Naive thymus-derived CD4-positive, alpha-beta T cell (primary cell): Measurements from ENCODE around the gene COPS7B. TPM values are rescaled to one million over a fixed set of nuclear protein-coding genes. Genes with fewer than 3 reads are reported as not detected.

Source experiments
- ATAC-seq: fragments of 150-1000 bp; cut with Tn5 transposase; 2 replicates; pipeline ENCODE4 v1.10.0; 2021; ENCODE audit warnings: mild to moderate bottlenecking, moderate library complexity
- CTCF ChIA-PET: fragments of 350-600 bp; sonication (Branson Sonifier 250); formaldehyde crosslinking; loops from one replicate; lab custom pipeline; 2021; ENCODE audit warnings: antibody characterized with exemption; lab: Charles Lee
- POLR2A ChIA-PET: fragments of 350-600 bp; sonication (Branson Sonifier 250); formaldehyde crosslinking; loops from one replicate; lab custom pipeline; 2021; ENCODE audit warnings: antibody characterized with exemption, inconsistent platforms; lab: Charles Lee
- DNase-seq, 9 donors: peaks; one replicate each; pipeline versions ENCODE4 v3.0.0 to v3.0.0-alpha.2; 2020 to 2022; ENCODE audit warnings: mixed read lengths in 1 of 9
- H3K27ac ChIP-seq: one replicate; pipeline ENCODE4 v1.7.0; 2013; ENCODE audit warnings: mild to moderate bottlenecking, low read depth, low read length, moderate library complexity
- H3K27me3 ChIP-seq, 2 donors: one replicate each; pipeline ENCODE4 v1.7.0; 2013; ENCODE audit warnings: low read length in 2 of 2, mild to moderate bottlenecking in 2 of 2, moderate library complexity in 2 of 2; ENCODE audit not compliant: control insufficient read depth in 2 of 2, insufficient read depth in 2 of 2
- H3K36me3 ChIP-seq, 3 experiments: 1 replicate in 2 of 3; 2 replicates in 1 of 3; pipeline ENCODE4 v1.7.0; 2013; ENCODE audit warnings: low read length in 3 of 3, mild to moderate bottlenecking in 3 of 3, moderate library complexity in 1 of 3; ENCODE audit not compliant: insufficient read depth in 3 of 3, control insufficient read depth in 2 of 3
- H3K4me1 ChIP-seq, 2 donors: one replicate each; pipeline ENCODE4 v1.7.0; 2013; ENCODE audit warnings: low read length in 2 of 2, mild to moderate bottlenecking in 2 of 2, moderate library complexity in 1 of 2; ENCODE audit not compliant: control insufficient read depth in 2 of 2, insufficient read depth in 2 of 2
- H3K4me3 ChIP-seq: 2 replicates; pipeline ENCODE4 v1.7.0; 2013; ENCODE audit warnings: mild to moderate bottlenecking, low read length
- H3K9me3 ChIP-seq, 3 experiments: 1 replicate in 2 of 3; 2 replicates in 1 of 3; pipeline ENCODE4 v1.7.0; 2013; ENCODE audit warnings: low read length in 3 of 3; ENCODE audit not compliant: control insufficient read depth in 2 of 3
- H3K27ac Mint-ChIP-seq, 9 donors: one replicate each; pipeline ENCODE4 v1.8.0; 2020 to 2022; ENCODE audit warnings: mixed read lengths in 9 of 9, mild to moderate bottlenecking in 8 of 9, moderate library complexity in 5 of 9, inconsistent platforms in 2 of 9
- H3K27me3 Mint-ChIP-seq, 5 donors: one replicate each; pipeline ENCODE4 v1.8.0; 2021 to 2022; ENCODE audit warnings: mixed read lengths in 5 of 5, mild to moderate bottlenecking in 1 of 5
- H3K36me3 Mint-ChIP-seq, 5 donors: one replicate each; pipeline ENCODE4 v1.8.0; 2020 to 2022; ENCODE audit warnings: mixed read lengths in 5 of 5, mild to moderate bottlenecking in 3 of 5, inconsistent platforms in 1 of 5
- H3K4me1 Mint-ChIP-seq, 7 donors: one replicate each; pipeline ENCODE4 v1.8.0; 2020 to 2022; ENCODE audit warnings: mixed read lengths in 7 of 7, mild to moderate bottlenecking in 3 of 7, inconsistent platforms in 1 of 7
- H3K4me3 Mint-ChIP-seq, 10 donors: one replicate each; pipeline ENCODE4 v1.8.0; 2020 to 2022; ENCODE audit warnings: mild to moderate bottlenecking in 10 of 10, mixed read lengths in 10 of 10, moderate library complexity in 6 of 10, inconsistent platforms in 2 of 10
- H3K9me3 Mint-ChIP-seq, 11 donors: one replicate each; pipeline ENCODE4 v1.8.0; 2020 to 2022; ENCODE audit warnings: mixed read lengths in 11 of 11, mild to moderate bottlenecking in 4 of 11, inconsistent platforms in 1 of 11, moderate library complexity in 1 of 11
- intact Hi-C, 2 donors: fragments of 100-400 bp; cut with micrococcal nuclease; formaldehyde crosslinking; loops; one replicate each; pipeline ENCODE4 v1.15.1; 2023
- polyA plus RNA-seq, 2 donors: library from polyadenylated mRNA; unstranded; fragments of 300-500 nt; fragmentation: Illumina TruSeq; gene quantifications; one replicate each; pipeline ENCODE4 v1.2.3, GENCODE V29; 2021
- total RNA-seq, 6 experiments: library from RNA in 5 of 6; stranded (reverse) in 5 of 6; gene quantifications; 1 replicate in 5 of 6; 2 replicates in 1 of 6; pipeline ENCODE4 v1.2.3 and lab custom pipeline; 2021 to 2026

COPS7B gene
- total and polyA plus RNA-seq, 7 experiments from 2014 or later, result 33.4 to 60.6 (median 44.5) TPM

DNA sequence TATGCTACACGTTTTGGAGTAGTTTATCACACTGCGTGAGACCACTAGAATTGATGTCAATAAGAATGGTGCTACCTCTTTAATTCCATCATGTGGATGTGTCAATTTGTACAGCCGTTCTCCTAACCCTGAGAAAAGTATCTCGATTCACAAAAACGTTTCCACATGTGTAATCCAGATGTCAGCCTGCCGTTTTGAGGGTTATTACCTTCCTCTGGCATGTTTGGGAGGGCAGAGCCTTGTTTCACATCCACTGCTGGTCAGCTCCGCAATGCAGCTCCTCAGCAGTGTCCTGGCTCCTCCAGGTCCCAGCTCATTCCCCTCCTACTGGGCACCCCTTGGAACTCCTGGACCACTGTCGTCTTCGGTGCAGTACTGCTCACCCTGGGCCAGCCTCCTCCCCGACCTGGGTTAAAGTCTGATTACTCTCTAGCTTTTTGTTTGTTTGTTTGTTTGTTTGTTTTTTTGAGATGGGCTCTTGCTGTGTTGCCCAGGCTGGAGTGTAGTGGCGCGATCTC is 34.6 kb downstream of the COPS7B start:
- intact Hi-C loops, result no loop called here
- H3K9me3 ChIP-seq, result no peaks in the 10 kb centered on the region
- DNase-seq (no peak), ATAC-seq (no peak)
- ChIA-PET CTCF (no interaction called here), POLR2A (no interaction called here)
- H3K27ac Mint-ChIP-seq, result no peak overlapping the region
- no peak overlapping the region for H3K4me3 ChIP-seq
- no peak overlapping the region for H3K27ac ChIP-seq
- no peaks in the 10 kb centered on the region for H3K36me3 ChIP-seq
- H3K4me3 Mint-ChIP-seq, result no peak overlapping the region
- H3K9me3 Mint-ChIP-seq, result peaks cover 0 to 5% (median 0%) of the 10 kb centered on the region in 11 donors
- no peaks in the 10 kb centered on the region for H3K27me3 ChIP-seq
- H3K36me3 Mint-ChIP-seq, result peaks cover 0 to 5% (median 4%) of the 10 kb centered on the region in 5 donors
- peaks cover 0 to 5% (median 0%) of the 10 kb centered on the region in 7 donors for H3K4me1 Mint-ChIP-seq
- peaks cover 0 to 15% (median 7%) of the 10 kb centered on the region in 5 donors for H3K27me3 Mint-ChIP-seq
- H3K4me1 ChIP-seq, result no peaks in the 10 kb centered on the region

GRCh38 chr2:231821908-231822307 is 35.7 kb downstream of the COPS7B start:
- no peak overlapping the region for H3K27ac ChIP-seq
- Mint-ChIP-seq H3K27ac (no peak overlapping the region), H3K27me3 (peaks cover 0 to 15% (median 7%) of the 10 kb centered on the region in 5 donors), H3K9me3 (peaks cover 0 to 5% (median 0%) of the 10 kb centered on the region in 11 donors), H3K36me3 (no peaks in the 10 kb centered on the region), H3K4me1 (peaks cover 0 to 5% (median 0%) of the 10 kb centered on the region in 7 donors), H3K4me3 (no peak overlapping the region)
- POLR2A ChIA-PET, result interaction anchor here (0.5 kb wide), 1 partner anchor 87 kb away, joined by 7 read pairs; no protein-coding TSS in a partner anchor
- H3K4me3 ChIP-seq, result no peak overlapping the region
- no peak for ATAC-seq
- H3K9me3 ChIP-seq, result no peaks in the 10 kb centered on the region
- H3K36me3 ChIP-seq, result no peaks in the 10 kb centered on the region
- DNase-seq, result no peak
- CTCF ChIA-PET, result interaction anchor here (0.6 kb wide), 1 partner anchor 31 kb away, joined by 3 read pairs; no protein-coding TSS in a partner anchor
- no peaks in the 10 kb centered on the region for H3K27me3 ChIP-seq
- H3K4me1 ChIP-seq, result no peaks in the 10 kb centered on the region
- intact Hi-C loops, result no loop called here

DNA sequence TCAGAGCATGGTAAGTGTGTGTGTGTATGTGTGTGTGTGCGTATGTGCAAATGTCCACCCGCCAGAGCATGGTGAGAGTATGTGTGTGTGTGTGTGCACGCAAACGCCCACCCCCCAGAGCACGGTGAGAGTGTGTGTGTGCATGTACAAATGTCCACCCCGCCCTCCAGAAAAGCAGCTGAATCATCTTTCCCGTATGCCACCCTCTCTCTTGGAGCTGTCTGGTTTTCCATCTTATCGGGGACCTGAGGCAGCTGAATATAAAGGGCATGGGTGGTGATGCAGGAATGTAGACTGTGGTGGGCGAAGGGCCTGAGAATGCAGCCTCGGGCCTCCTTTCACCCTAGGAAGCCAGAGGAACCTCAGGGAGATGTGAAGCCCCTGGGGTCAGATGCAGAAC is 66.9 kb downstream of the COPS7B start:
- ChIA-PET CTCF (interaction anchor here (0.7 to 0.9 kb wide), 3 partner anchors 31 to 488 kb away, joined by 3 read pairs; no protein-coding TSS in a partner anchor), POLR2A (no interaction called here)
- Histone ChIP-seq H3K4me3 (no peak overlapping the region), H3K27me3 (no peaks in the 10 kb centered on the region), H3K9me3 (no peaks in the 10 kb centered on the region), H3K36me3 (no peaks in the 10 kb centered on the region), H3K4me1 (peaks cover 0 to 2% of the 10 kb centered on the region in 2 donors), H3K27ac (no peak overlapping the region)
- DNase-seq (no peak), ATAC-seq (no peak)
- Mint-ChIP-seq H3K36me3 (no peaks in the 10 kb centered on the region), H3K4me1 (peaks cover 0 to 6% (median 4%) of the 10 kb centered on the region in 7 donors), H3K27ac (no peak overlapping the region), H3K27me3 (peaks cover 0 to 22% (median 8%) of the 10 kb centered on the region in 5 donors), H3K4me3 (no peak overlapping the region), H3K9me3 (peaks cover 0 to 8% (median 0%) of the 10 kb centered on the region in 11 donors)
- intact Hi-C loops, result loop anchor here in 1 of 2 donors (2.0 to 5.0 kb wide), 2 partner anchors 54 to 669 kb away; partner anchors contain the start of gene PRSS56

DNA sequence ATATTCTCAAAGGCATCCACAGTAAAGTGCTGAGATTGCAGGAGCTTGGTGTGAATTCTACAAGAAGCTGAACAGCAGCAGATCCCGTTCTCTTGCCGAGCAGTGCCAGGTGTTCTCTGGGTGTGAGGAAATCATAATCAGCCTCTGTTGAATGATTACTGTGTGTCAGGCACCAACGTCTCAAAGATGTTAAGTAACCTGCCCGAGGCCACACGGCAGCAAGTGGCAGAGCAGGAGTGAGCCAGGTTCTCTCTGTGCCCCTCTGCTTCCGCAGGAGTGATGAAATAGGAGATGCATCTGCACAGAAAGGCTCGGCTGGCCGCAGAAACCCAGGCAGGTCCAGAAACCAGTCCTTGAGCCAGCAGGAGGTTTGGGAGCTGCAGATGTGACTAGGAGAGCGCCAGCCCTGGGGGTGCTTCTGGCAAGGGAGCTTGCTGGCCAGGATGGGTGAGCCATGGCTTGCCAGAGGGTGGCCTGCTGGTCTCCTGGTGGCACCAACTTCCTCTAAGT is 68.4 kb downstream of the COPS7B start:
- no peak overlapping the region for H3K27ac ChIP-seq
- ATAC-seq, result no peak
- peaks cover 0 to 6% (median 4%) of the 10 kb centered on the region in 7 donors for H3K4me1 Mint-ChIP-seq
- H3K27ac Mint-ChIP-seq, result no peak overlapping the region
- ChIA-PET POLR2A (no interaction called here), CTCF (no interaction called here)
- intact Hi-C loops, result loop anchor here in 1 of 2 donors (5.0 kb wide), 1 partner anchor 668 kb away; the partner anchor contains the start of gene PRSS56
- no peak for DNase-seq
- no peaks in the 10 kb centered on the region for H3K27me3 ChIP-seq
- H3K9me3 ChIP-seq, result no peaks in the 10 kb centered on the region
- peaks cover 0 to 2% of the 10 kb centered on the region in 2 donors for H3K4me1 ChIP-seq
- H3K9me3 Mint-ChIP-seq, result no peaks in the 10 kb centered on the region
- no peaks in the 10 kb centered on the region for H3K36me3 ChIP-seq
- H3K36me3 Mint-ChIP-seq, result no peaks in the 10 kb centered on the region
- H3K4me3 Mint-ChIP-seq, result no peak overlapping the region
- H3K27me3 Mint-ChIP-seq, result peaks cover 0 to 19% (median 8%) of the 10 kb centered on the region in 5 donors
- H3K4me3 ChIP-seq, result no peak overlapping the region

GRCh38 chr2:231856959-231857358 is 70.7 kb downstream of the COPS7B start:
- ATAC-seq (no peak), DNase-seq (no peak)
- Mint-ChIP-seq H3K27me3 (peaks cover 0 to 13% (median 3%) of the 10 kb centered on the region in 5 donors), H3K4me3 (no peak overlapping the region), H3K9me3 (no peaks in the 10 kb centered on the region), H3K36me3 (no peaks in the 10 kb centered on the region), H3K27ac (no peak overlapping the region), H3K4me1 (peaks cover 0 to 6% (median 4%) of the 10 kb centered on the region in 7 donors)
- H3K4me3 ChIP-seq, result no peak overlapping the region
- no peaks in the 10 kb centered on the region for H3K9me3 ChIP-seq
- ChIA-PET CTCF (no interaction called here), POLR2A (no interaction called here)
- no peaks in the 10 kb centered on the region for H3K36me3 ChIP-seq
- H3K27me3 ChIP-seq, result no peaks in the 10 kb centered on the region
- H3K4me1 ChIP-seq, result peaks cover 0 to 2% of the 10 kb centered on the region in 2 donors
- no peak overlapping the region for H3K27ac ChIP-seq
- intact Hi-C loops, result no loop called here

Other genes with a start within 250 kb of the COPS7B start
- not detected for gene TEX44, start 193.6 kb upstream of the COPS7B start, total RNA-seq
- gene TEX44, start 193.6 kb upstream of the COPS7B start, polyA plus RNA-seq, result not detected
- gene PTMA, start 77.9 kb upstream of the COPS7B start, total RNA-seq, result 1,000 to 10,000 TPM; 1,211 to 1,988 (median 1,290) TPM
- gene PTMA, start 77.9 kb upstream of the COPS7B start, polyA plus RNA-seq, result 1,000 to 10,000 TPM; 1,543 to 2,051 TPM
- gene PDE6D, start 5.2 kb upstream of the COPS7B start, total RNA-seq, result 10 to 100 TPM; 14.3 to 35.7 (median 25.2) TPM
- gene PDE6D, start 5.2 kb upstream of the COPS7B start, polyA plus RNA-seq, result 10 to 100 TPM; 52.1 to 55.3 TPM
- under 1 TPM in 1 of 5 experiments, not detected in 4; 0.58 TPM for gene NPPC, start 140.0 kb downstream of the COPS7B start, total RNA-seq
- gene NPPC, start 140.0 kb downstream of the COPS7B start, polyA plus RNA-seq, result not detected
- gene DIS3L2, start 175.3 kb downstream of the COPS7B start, total RNA-seq, result 10 to 100 TPM; 47.1 to 78.4 (median 66.4) TPM
- gene DIS3L2, start 175.3 kb downstream of the COPS7B start, polyA plus RNA-seq, result 10 to 100 TPM; 17.9 to 20.5 TPM